H9 (cell line): ENCODE measurements around the gene ASTN2. TPM values are rescaled to one million over a fixed set of nuclear protein-coding genes. Genes with fewer than 3 reads are reported as not detected.

ENCODE experiments used
- DNase-seq: peaks from one replicate; pipeline ENCODE4 v3.0.0-alpha.2; 2017
- H2AFZ ChIP-seq: one replicate; pipeline ENCODE4 v1.6.1; 2013; ENCODE audit warnings: mild to moderate bottlenecking, low read length, control low read depth, moderate library complexity
- H2AK5ac ChIP-seq: 2 replicates; pipeline ENCODE4 v1.6.1; 2013; ENCODE audit warnings: low read length, control low read depth, mixed read lengths; ENCODE audit not compliant: insufficient read length
- H2BK120ac ChIP-seq: one replicate; pipeline ENCODE4 v1.6.1; 2013; ENCODE audit warnings: low read depth, mild to moderate bottlenecking, low read length, control low read depth, inconsistent platforms; ENCODE audit not compliant: poor library complexity, severe bottlenecking
- H2BK12ac ChIP-seq: 2 replicates; pipeline ENCODE4 v1.6.1; 2013; ENCODE audit warnings: low read length, control low read depth, mixed read lengths, low read depth; ENCODE audit not compliant: insufficient read length
- H2BK15ac ChIP-seq: 2 replicates; pipeline ENCODE4 v1.6.1; 2013; ENCODE audit warnings: low read depth, low read length, control low read depth
- H2BK20ac ChIP-seq: one replicate; pipeline ENCODE4 v1.6.1; 2013; ENCODE audit warnings: low read depth, mild to moderate bottlenecking, low read length, control low read depth, inconsistent platforms; ENCODE audit not compliant: poor library complexity, severe bottlenecking
- H2BK5ac ChIP-seq: 2 replicates; pipeline ENCODE4 v1.6.1; 2013; ENCODE audit warnings: low read length, control low read depth, mixed read lengths; ENCODE audit not compliant: insufficient read length
- H3K14ac ChIP-seq: 2 replicates; pipeline ENCODE4 v1.6.1; 2013; ENCODE audit warnings: low read length, control low read depth; ENCODE audit not compliant: insufficient read depth
- H3K18ac ChIP-seq: 2 replicates; pipeline ENCODE4 v1.6.1; 2013; ENCODE audit warnings: low read depth, mild to moderate bottlenecking, mixed read lengths, low read length, control low read depth; ENCODE audit not compliant: insufficient read length
- H3K23ac ChIP-seq: 2 replicates; pipeline ENCODE4 v1.6.1; 2013; ENCODE audit warnings: low read length, control low read depth, mixed read lengths, low read depth; ENCODE audit not compliant: insufficient read length
- H3K23me2 ChIP-seq: 2 replicates; pipeline ENCODE4 v1.6.1; 2013; ENCODE audit warnings: low read depth, mild to moderate bottlenecking, mixed read lengths, low read length, control low read depth; ENCODE audit not compliant: insufficient read length, poor library complexity, severe bottlenecking
- H3K27ac ChIP-seq: 2 replicates; pipeline ENCODE4 v1.5.1; 2013; ENCODE audit warnings: low read length, control low read depth, mixed read lengths, low read depth; ENCODE audit not compliant: insufficient read length
- H3K27me3 ChIP-seq: 2 replicates; pipeline ENCODE4 v1.6.1; 2013; ENCODE audit warnings: low read length, control low read depth, inconsistent platforms; ENCODE audit not compliant: insufficient read depth
- H3K4ac ChIP-seq: 2 replicates; pipeline ENCODE4 v1.6.1; 2013; ENCODE audit warnings: low read depth, mild to moderate bottlenecking, control low read depth, inconsistent platforms, low read length, moderate library complexity
- H3K4me1 ChIP-seq: 2 replicates; pipeline ENCODE4 v1.6.1; 2013; ENCODE audit warnings: low read length, control low read depth, inconsistent platforms; ENCODE audit not compliant: insufficient read depth
- H3K4me2 ChIP-seq: 2 replicates; pipeline ENCODE4 v1.6.1; 2013; ENCODE audit warnings: low read length, control low read depth, mixed read lengths; ENCODE audit not compliant: insufficient read length, insufficient read depth
- H3K56ac ChIP-seq: 2 replicates; pipeline ENCODE4 v1.6.1; 2013; ENCODE audit warnings: low read depth, mild to moderate bottlenecking, mixed read lengths, low read length, control low read depth; ENCODE audit not compliant: insufficient read length
- H3K79me1 ChIP-seq: 2 replicates; pipeline ENCODE4 v1.6.1; 2013; ENCODE audit warnings: low read depth, mild to moderate bottlenecking, moderate library complexity, low read length, control low read depth, inconsistent platforms; ENCODE audit not compliant: insufficient read depth, poor library complexity, severe bottlenecking
- H3K79me2 ChIP-seq: 2 replicates; pipeline ENCODE4 v1.6.1; 2013; ENCODE audit warnings: low read length, control low read depth, inconsistent platforms; ENCODE audit not compliant: insufficient read depth
- H3K9ac ChIP-seq: 2 replicates; pipeline ENCODE4 v1.6.1; 2013; ENCODE audit warnings: low read length, control low read depth, mixed read lengths; ENCODE audit not compliant: insufficient read length; ENCODE audit errors: extremely low read depth
- H3K9me3 ChIP-seq: one replicate; pipeline ENCODE4 v1.6.1; 2013; ENCODE audit warnings: low read depth, low read length, inconsistent platforms; ENCODE audit not compliant: control insufficient read depth
- H3T11ph ChIP-seq: one replicate; pipeline ENCODE4 v1.6.1; 2013; ENCODE audit warnings: mild to moderate bottlenecking, low read length, control low read depth, inconsistent platforms
- H4K20me1 ChIP-seq: one replicate; pipeline ENCODE4 v1.6.1; 2013; ENCODE audit not compliant: control insufficient read depth, insufficient read length, insufficient read depth
- H4K5ac ChIP-seq: 2 replicates; pipeline ENCODE4 v1.6.1; 2013; ENCODE audit warnings: low read depth, mild to moderate bottlenecking, mixed read lengths, low read length, control low read depth; ENCODE audit not compliant: insufficient read length
- H4K8ac ChIP-seq: replicated peaks from 2 replicates; pipeline ENCODE4 v1.6.1; 2013; ENCODE audit warnings: low read length, control low read depth, mixed read lengths, low read depth; ENCODE audit not compliant: insufficient read length
- H4K91ac ChIP-seq: 2 replicates; pipeline ENCODE4 v1.6.1; 2013; ENCODE audit warnings: low read depth, mild to moderate bottlenecking, moderate library complexity, mixed read lengths, low read length, control low read depth; ENCODE audit not compliant: insufficient read length
- H3K27ac Mint-ChIP-seq, 3 experiments: 2 replicates in 2 of 3; 3 replicates in 1 of 3; pipeline ENCODE4 v1.8.0; 2020 to 2021; ENCODE audit warnings: mixed read lengths in 3 of 3, mild to moderate bottlenecking in 1 of 3, moderate library complexity in 1 of 3
- H3K27me3 Mint-ChIP-seq: 2 replicates; pipeline ENCODE4 v1.8.0; 2021; ENCODE audit warnings: low read depth, mild to moderate bottlenecking, moderate library complexity, mixed read lengths
- H3K36me3 Mint-ChIP-seq, 3 experiments: 2 replicates in 2 of 3; 3 replicates in 1 of 3; pipeline ENCODE4 v1.8.0; 2020 to 2021; ENCODE audit warnings: low read depth in 3 of 3, mixed read lengths in 3 of 3; ENCODE audit not compliant: insufficient read depth in 1 of 3
- H3K4me1 Mint-ChIP-seq, 2 experiments: 2 replicates each; pipeline ENCODE4 v1.8.0; 2020; ENCODE audit warnings: mixed read lengths in 2 of 2
- H3K4me3 Mint-ChIP-seq, 2 experiments: 2 replicates in 1 of 2; 3 replicates in 1 of 2; pipeline ENCODE4 v1.8.0; 2020 to 2021; ENCODE audit warnings: mild to moderate bottlenecking in 2 of 2, mixed read lengths in 2 of 2, moderate library complexity in 1 of 2
- H3K9me3 Mint-ChIP-seq, 2 experiments: 2 replicates in 1 of 2; 3 replicates in 1 of 2; pipeline ENCODE4 v1.8.0; 2020; ENCODE audit warnings: mild to moderate bottlenecking in 2 of 2, mixed read lengths in 2 of 2, moderate library complexity in 1 of 2
- CTCF ChIP-seq: fragments of 200-600 bp; sonication (generic); conservative IDR thresholded peaks from 3 replicates; pipeline ENCODE4 v1.8.0; 2021; ENCODE audit warnings: antibody characterized with exemption, mild to moderate bottlenecking
- WGBS: extraction: QIAGEN DNeasy Blood & Tissue Kit; methylation state at CpG from one replicate; pipeline ENCODE4 v1.1.7; 2013; ENCODE audit warnings: missing lambda C conversion rate, low lambda C conversion rate, mixed read lengths; ENCODE audit not compliant: insufficient read length; ENCODE audit errors: extremely low coverage; 5-methylcytosine and 5-hydroxymethylcytosine counted together
- total RNA-seq: library from RNA; stranded (reverse); gene quantifications from 2 replicates; pipeline ENCODE4 v1.2.1, GENCODE V29; 2021

The ASTN2 gene
- total RNA-seq, 1 experiment from 2014 or later = 9.7 TPM

DNA sequence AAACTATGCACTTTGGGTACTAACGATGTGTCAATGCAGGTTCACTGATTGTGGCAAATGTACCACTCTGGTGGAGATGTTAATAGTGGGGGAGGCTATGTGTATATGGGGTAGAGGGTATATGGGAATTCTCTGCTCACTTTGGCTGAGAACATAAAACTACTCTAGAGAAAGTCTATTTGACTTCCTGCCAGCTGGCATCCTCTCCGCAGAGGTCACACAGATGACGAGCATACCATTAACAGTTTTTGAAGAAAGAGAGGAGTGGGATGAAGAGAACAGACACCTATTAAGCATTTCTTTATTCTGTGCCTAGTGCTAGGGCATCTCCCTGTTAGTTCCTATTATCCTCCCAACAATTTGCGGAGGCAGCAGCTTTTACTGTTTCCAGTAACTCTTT lies 786.1 kb downstream of the ASTN2 start:
- Mint-ChIP-seq H3K27me3 (peaks cover 3% of the 10 kb centered on the region), H3K36me3 (no peaks in the 10 kb centered on the region; a peak in 1 of 7 replicates), H3K4me3 (no peak overlapping the region), H3K27ac (no peak overlapping the region), H3K4me1 (peaks cover 10 to 12% of the 10 kb centered on the region in 2 experiments), H3K9me3 (no peaks in the 10 kb centered on the region)
- H4K91ac ChIP-seq = no peak overlapping the region
- no peak overlapping the region for H3K18ac ChIP-seq
- peaks cover 2% of the 10 kb centered on the region for H3K4me1 ChIP-seq
- H3K27ac ChIP-seq = no peak overlapping the region
- H3K9me3 ChIP-seq = no peaks in the 10 kb centered on the region
- no peak for TF ChIP-seq CTCF
- no peak overlapping the region for H2BK5ac ChIP-seq
- no peaks in the 10 kb centered on the region for H3K79me1 ChIP-seq
- H2BK15ac ChIP-seq = no peak overlapping the region
- no peak overlapping the region for H4K5ac ChIP-seq
- no peak overlapping the region for H3T11ph ChIP-seq
- H3K14ac ChIP-seq = no peak overlapping the region
- no peak overlapping the region for H3K56ac ChIP-seq
- no peaks in the 10 kb centered on the region for H3K23me2 ChIP-seq
- H3K23ac ChIP-seq = no peak overlapping the region
- H4K8ac ChIP-seq = no peak overlapping the region
- H3K4ac ChIP-seq = no peak overlapping the region
- no peak overlapping the region for H2BK120ac ChIP-seq
- H2AFZ ChIP-seq = no peak overlapping the region
- H3K27me3 ChIP-seq = no peaks in the 10 kb centered on the region; the same call in 1 of the 2 replicates
- no peak for DNase-seq
- no peak overlapping the region for H3K9ac ChIP-seq
- H2AK5ac ChIP-seq = no peak overlapping the region
- no peaks in the 10 kb centered on the region for H3K79me2 ChIP-seq
- no CpG with 5 or more reads among the region's 4 CpGs for WGBS
- H4K20me1 ChIP-seq = no peaks in the 10 kb centered on the region
- H2BK20ac ChIP-seq = no peak overlapping the region
- H3K4me2 ChIP-seq = no peak overlapping the region
- no peak overlapping the region for H2BK12ac ChIP-seq
